Lower leg skin (tissue), 3 donors: ENCODE data around the gene BLOC1S5.

ENCODE experiments used
- CTCF ChIP-seq, 3 donors: fragments of 450-650 bp; IDR thresholded peaks; one replicate each; pipeline ENCODE4 v1.5.1; 2016; ENCODE audit warnings: antibody characterized with exemption in 3 of 3, mild to moderate bottlenecking in 3 of 3, moderate library complexity in 2 of 3
- POLR2A ChIP-seq, 2 donors: fragments of 450-650 bp; IDR thresholded peaks; one replicate each; pipeline ENCODE4 v1.6.1; 2016 to 2017; ENCODE audit warnings: antibody characterized with exemption in 2 of 2, mild to moderate bottlenecking in 1 of 2, moderate library complexity in 1 of 2

- TF ChIP-seq POLR2A (IDR thresholded peaks at IDR 0.05) (no peak), CTCF (IDR thresholded peaks at IDR 0.05) (no peak)
Observed at GRCh38 chr6:8047541-8048292, 16.5 kb downstream of the BLOC1S5 start.
